Measurements from ENCODE around the gene SDF4.
A peak's percentile ranks its signal among the peaks of the same experiment; 100 is the strongest.
"Not testable (repeated sequence)": the region's sequence is repeated elsewhere in the genome, so short reads cannot be mapped to it uniquely, and the experiment has no call there.

The SDF4 gene

GRCh38 chr1:1259119-1259488 is 27.3 kb upstream of the SDF4 start:
- DNase-seq: no peak

GRCh38 chr1:1256956-1257871 is 25.4 kb upstream of the SDF4 start:
- no peak for DNase-seq

GRCh38 chr1:1255611-1256010 is 23.8 kb upstream of the SDF4 start:
- no peak for DNase-seq

GRCh38 chr1:1255078-1255477 is 23.3 kb upstream of the SDF4 start:
- DNase-seq: no peak

DNA sequence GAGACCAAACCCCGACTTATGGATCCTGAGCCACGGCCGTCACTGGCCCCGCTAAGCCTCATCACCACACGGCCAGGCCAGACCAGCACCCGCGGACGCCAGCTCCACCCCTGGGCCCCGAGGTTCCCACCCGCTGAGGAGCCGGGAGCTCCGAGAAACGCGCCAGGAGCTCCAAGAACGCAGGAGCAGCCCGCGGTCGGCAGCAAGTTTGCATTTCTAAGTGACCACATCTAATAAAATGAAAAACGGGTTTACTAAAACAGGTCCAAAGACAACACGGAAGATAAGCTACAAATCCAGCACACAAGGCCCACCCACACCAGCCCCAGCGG is 22.8 kb upstream of the SDF4 start:
- DNase-seq: no peak

DNA sequence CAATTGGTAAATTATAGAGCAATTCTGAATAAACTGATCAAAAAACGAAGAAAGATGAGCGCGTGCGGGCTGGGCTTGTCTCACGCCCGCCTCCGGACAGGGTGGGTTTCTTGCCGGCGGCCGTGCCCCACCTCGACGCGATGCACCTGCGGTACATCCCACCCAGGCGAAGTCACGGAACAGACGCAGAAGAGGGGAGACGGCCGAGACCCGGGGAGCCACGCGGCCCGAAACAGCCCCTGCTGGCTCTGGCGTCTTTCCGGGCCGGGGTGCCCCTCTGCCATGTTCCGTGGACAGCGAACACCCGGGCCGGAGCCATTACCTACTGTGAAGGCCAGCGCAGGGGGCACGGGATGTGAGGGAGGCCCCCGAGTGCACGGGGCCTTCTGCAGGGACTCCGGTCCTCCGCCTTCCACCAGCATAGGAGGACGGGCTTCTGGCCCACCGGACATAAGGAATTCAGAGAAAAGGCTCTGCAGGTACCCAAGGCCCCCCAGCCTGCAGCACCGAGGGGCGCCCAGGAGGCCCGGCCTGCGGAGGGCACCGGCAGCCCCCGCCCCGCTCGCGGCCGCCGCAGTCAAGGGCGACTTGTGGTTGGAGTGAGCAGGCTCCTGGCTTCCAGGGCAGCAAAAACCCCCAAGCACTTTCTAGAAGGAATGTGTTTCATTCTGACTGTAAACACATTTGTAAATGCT is 22.3 kb upstream of the SDF4 start:
- DNase-seq: no peak

DNA sequence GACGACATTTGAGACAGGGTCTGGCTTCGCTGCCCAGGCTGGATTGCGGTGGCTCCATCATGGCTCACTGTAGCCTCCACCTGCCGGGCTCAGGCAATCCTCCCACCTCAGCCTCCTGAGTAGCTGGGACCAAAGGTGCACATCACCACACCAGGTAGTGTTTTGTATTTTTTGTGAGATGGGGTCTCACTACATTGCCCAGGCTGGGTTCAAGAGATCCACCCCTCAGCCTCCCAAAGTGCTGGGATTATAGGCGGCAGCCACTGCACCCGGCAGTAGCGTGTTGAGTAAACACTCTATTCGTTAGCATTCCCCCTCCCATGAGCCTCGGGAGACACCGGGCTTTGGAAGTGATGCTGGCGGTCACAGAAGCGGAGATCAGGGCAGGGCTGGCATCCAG is 21.5 kb upstream of the SDF4 start:
- no peak for DNase-seq

DNA sequence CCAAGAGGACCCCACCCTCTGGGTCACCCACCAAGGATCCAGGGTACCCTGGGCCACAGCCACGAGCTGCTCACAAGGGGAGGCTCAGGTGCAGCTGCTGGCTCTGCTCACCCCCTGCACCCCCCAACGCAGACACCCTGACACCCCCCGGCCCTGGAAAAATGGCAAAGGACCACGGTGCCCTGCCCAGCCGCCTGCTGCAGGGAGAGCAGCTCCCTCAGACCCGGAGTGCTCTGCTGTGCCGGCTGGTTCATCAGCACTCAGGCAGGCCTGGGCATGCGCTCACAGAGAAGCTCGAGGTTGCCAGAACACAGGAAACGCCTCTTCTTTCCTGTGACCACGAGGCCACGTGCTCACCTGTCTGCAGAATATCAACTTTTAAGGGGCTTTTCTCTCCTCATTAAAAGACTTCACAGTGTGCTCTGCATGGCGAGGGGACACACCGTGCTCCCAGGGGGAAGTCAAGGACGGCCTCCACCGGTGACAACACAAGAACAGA is 19.0 kb upstream of the SDF4 start:
- DNase-seq: peak in 2 of 4 experiments; percentile 25 to 29

DNA sequence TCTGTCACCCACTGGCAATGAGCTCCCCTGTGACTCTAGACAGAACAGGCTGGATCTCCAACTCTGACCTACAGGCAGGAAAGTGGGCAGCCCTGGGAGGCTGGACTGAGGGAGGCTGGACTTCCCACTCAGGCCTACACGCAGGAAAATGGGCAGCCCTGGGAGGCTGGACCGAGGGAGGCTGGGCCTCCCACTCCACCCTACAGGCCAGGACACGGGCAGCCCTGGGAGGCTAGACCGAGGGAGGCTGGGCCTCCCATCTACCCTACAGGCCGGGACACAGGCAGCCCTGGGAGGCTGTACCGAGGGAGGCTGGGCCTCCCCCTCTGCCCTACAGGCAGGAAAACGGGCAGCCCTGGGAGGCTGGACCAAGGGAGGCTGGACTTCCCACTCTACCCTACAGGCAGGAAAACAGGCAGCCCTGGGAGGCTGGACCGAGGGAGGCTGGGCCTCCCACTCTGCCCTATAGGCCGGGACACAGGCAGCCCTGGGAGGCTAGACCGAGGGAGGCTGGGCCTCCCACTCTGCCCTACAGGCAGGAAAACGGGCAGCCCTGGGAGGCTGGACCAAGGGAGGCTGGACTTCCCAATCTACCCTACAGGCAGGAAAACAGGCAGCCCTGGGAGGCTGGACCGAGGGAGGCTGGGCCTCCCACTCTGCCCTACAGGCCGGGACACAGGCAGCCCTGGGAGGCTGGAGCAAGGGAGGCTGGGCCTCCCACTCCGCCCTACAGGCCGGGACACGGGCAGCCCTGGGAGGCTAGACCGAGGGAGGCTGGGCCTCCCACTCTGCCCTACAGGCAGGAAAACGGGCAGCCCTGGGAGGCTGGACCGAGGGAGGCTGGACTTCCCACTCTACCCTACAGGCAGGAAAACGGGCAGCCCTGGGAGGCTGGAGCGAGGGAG is 16.5 kb upstream of the SDF4 start:
- DNase-seq: not testable (repeated sequence)

- no peak for DNase-seq
These were observed 15.6 kb upstream of the SDF4 start for GRCh38 chr1:1247341-1247913.

DNA sequence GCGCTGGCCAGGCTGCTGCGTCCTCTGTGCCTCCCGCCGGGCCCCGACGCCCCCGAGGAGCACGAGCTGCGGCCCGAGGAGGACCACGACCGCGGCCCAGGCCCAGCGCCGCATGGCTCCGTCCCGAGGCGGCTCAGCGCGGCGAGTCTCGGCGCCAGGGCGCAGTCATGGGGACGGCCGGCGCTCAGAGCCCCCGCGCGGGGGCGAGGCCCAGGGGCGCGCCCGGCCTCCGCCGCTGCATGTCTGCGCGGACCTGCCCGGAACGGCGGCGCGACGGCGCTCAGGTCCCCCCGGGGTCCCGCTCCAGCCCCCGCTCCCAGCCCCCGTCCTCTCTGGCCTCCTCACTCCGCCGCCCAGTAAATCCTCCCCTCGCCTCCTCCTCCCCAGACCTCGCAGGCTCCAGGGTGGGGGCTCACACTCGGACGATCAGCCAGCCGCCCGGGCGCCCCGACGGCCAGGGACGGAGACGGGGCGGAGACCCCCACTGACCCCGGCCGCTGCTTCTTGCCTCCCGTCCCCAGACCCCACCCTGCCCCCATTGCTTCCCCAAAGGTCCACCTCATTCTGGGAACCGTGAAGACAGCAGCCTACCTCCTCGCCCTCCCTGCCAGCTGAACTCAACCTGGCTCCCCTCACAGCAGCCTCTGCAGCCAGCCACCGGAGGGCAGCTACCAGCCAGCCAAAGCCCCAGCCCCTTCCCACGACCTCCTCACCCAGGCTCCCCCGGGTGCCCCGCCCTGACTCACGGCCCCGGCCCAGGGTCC is 15.0 kb upstream of the SDF4 start, which contains the start of gene C1QTNF12:
Gene C1QTNF12 (minus strand): TSS at position 146 of the 764 bp plus-strand sequence. CDS start 32 bp downstream, at position 114.
- no peak for DNase-seq

DNA sequence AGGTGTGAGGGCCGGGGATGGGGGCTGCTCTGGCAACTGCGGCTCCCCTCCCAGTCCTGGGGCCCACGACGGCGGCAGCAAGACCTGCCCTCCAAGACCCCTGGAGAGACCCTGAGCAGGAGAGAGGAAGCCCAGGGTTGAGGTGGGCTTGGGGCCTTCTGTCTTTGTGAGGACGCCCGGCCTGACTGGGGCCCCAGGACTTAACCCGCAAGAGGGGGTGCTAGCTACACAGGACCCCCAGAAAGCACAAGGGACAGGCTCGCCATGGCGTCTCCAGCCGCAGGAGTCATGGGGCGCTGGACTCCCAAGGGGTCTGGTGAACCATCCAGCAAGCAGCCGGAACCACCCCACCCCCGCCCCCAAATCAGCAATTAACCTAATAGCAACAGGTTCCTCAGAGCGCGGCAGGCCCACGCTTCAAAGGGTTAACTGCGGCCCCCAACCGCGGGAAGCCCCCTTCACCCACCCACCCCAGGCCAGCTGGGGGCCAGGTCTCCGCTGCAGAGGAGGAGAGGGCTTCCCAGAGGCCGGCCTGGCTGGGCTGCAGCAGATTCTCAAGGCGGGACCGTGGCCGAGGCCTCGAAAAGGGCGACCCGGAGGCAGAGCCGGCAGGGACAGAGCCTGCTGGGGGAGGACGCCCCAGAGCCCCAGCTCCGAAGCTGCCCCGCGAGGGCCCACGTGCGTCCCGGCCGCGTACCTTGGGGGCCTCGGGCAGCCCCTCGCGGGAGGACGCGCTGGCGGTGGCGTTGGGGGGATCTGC is 14.2 kb upstream of the SDF4 start:
- DNase-seq: no peak

DNA sequence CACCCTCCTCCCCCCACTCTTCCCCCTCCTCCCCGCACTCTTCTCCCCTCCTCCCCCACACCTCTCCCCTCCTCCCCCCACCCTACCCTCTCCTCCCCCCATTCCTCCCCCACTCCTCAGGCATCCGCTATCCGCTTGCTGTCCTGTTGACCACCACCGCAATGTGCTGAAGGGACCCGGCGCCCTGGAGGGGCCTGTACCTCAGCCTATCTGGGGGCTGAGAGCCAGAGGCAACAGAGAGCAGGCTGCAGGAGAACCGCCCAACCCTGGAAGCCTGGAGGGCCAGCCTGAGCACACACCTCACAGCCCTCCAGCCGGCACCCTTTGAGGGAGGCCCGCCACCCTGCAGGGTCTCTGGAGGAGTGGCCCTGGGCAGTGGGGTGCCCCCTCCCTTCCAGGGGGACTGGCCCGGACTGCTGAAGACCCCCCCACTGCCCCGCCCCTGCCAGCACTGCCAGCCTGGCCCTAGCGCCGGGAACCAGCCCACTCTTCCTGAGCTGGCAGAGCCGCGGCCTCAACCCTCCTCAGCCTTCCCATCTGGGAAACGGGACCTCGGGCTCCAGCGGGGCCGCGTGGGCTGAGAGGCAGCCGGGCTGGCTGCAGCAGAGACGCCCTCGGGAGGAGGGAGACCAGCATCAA is 13.5 kb upstream of the SDF4 start:
- no peak for DNase-seq

- no peak for DNase-seq
These were observed 12.5 kb upstream of the SDF4 start for GRCh38 chr1:1244192-1244811.

DNA sequence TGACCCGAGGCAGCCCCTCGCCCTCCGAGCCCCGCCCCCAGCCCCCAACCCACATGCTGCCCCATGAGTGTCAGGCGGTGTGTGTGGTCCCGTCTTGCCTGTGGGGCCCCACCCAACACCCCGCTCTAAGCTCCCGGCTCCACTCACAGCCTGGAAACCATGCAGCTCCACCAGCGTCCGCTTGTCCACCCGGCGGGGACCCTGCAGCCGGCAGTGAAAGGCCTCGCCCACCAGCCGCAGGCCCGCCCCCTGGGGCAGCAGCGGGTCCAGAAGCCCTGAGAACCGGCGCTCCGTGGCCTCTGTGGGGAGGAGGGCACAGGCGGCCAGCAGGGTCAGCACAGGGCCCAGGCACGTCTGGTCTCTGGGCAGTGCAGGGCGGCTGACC is 12.0 kb upstream of the SDF4 start:
- DNase-seq: no peak

DNA sequence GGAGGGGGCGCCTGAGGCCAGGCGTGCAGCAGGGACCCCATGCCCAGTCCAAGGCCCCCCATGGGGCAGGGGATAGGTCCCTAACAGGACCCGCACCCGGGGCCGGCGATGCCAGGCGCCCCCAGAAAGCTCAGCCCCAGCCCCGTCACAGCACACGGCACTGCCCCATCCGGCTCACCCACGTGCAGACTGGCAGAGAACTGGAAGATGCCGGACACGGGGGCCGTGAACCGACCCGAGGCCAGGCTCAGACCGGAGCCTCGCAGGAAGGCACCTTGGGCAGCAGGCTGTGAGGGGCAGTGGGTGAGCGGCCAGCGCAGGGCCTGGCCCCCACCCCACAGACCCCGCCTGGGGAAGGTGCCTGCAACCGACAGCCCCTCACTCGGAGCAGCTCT is 11.5 kb upstream of the SDF4 start:
- no peak for DNase-seq

GRCh38 chr1:1242461-1243265 is 10.9 kb upstream of the SDF4 start:
- no peak for DNase-seq

DNA sequence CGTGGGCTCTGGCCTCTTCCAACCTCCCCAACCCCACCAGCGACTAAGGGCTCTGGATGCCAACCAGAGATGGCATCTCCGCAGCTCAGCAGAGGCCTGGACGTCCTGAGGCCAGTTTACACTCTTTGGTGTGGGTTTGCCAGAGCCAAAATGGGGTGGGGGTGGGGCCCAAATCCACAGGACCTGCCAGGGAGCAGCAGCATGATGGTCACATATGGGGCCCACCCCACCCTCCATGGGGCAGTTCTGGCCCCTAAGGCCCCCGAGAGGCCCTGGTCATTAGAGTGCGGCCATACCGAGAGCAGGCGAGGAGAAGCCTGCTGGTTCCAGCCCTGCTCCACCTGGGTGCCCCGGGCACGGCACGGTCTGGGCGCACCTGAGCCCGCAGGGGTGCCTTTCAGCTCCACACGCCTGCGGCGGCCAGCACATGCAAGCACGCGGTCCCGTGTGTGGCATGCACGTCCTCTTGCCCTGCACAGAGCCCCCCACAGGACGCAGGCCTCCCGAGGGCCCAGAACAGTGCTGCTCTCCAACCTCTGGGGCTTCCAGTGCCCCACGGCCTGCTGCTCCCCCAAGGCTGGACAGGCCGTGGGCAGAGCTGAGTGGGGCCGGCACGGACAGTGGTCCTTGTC is 9.9 kb upstream of the SDF4 start:
- no peak for DNase-seq

All from activated CD4-positive, CD25-positive, alpha-beta regulatory T cell (primary cell).